GM20000 (cell line): ENCODE data around the gene TAF1B.

Experiments used
- DNase-seq: peaks from one replicate; pipeline ENCODE4 v3.0.0; 2012; ENCODE audit warnings: low spot score
- TF ChIP-seq, protein P1 (sequence below): IDR thresholded peaks from 2 replicates; pipeline ENCODE4 v1.5.1; 2012; ENCODE audit warnings: mild to moderate bottlenecking, control low read depth; ENCODE audit errors: extremely low read depth, missing control alignments

Gene TAF1B

DNA sequence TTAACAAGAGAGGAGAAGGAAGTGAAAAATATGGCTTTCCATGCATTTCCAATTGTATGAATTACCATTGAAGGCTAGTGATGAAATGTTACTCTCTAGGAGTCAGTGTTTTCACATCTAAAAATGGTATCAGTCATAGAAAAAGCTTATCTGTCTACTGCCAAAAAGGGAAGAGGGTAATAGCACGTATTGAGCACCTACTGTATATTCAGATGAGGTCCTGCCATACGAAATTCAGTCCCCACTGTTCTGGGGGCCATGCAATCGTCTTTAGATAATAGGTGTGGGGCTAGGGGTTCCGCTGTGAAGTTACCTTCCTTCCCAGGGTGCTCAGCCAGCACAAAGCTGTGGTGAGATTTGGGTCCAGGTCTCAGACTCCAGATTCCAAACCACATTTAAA, 94.0 kb downstream of the TAF1B start:
- TF ChIP-seq, protein P1, sequence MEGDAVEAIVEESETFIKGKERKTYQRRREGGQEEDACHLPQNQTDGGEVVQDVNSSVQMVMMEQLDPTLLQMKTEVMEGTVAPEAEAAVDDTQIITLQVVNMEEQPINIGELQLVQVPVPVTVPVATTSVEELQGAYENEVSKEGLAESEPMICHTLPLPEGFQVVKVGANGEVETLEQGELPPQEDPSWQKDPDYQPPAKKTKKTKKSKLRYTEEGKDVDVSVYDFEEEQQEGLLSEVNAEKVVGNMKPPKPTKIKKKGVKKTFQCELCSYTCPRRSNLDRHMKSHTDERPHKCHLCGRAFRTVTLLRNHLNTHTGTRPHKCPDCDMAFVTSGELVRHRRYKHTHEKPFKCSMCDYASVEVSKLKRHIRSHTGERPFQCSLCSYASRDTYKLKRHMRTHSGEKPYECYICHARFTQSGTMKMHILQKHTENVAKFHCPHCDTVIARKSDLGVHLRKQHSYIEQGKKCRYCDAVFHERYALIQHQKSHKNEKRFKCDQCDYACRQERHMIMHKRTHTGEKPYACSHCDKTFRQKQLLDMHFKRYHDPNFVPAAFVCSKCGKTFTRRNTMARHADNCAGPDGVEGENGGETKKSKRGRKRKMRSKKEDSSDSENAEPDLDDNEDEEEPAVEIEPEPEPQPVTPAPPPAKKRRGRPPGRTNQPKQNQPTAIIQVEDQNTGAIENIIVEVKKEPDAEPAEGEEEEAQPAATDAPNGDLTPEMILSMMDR, result no peak
- no peak for DNase-seq

DNA sequence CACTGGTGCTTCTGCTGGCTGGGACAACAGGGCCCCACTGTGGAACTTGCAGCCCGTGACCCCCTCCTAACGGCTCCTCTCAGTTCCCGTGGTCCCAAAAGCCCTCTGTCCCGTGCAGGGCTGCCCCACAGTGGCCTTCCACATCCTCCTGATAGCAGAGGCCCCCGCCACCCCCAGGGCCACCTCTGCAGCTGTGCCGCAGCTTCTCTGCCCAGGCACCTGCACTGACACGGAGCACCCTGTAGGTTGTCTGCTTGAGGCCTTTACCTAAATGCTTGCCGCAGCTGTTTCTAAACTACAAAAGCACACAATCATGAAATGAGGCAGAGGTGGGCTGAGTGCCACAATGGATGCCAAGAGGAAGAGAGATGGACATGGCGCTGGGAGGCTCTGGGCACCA, 94.7 kb downstream of the TAF1B start:
- TF ChIP-seq, protein P1, result no peak
- DNase-seq, result no peak

DNA sequence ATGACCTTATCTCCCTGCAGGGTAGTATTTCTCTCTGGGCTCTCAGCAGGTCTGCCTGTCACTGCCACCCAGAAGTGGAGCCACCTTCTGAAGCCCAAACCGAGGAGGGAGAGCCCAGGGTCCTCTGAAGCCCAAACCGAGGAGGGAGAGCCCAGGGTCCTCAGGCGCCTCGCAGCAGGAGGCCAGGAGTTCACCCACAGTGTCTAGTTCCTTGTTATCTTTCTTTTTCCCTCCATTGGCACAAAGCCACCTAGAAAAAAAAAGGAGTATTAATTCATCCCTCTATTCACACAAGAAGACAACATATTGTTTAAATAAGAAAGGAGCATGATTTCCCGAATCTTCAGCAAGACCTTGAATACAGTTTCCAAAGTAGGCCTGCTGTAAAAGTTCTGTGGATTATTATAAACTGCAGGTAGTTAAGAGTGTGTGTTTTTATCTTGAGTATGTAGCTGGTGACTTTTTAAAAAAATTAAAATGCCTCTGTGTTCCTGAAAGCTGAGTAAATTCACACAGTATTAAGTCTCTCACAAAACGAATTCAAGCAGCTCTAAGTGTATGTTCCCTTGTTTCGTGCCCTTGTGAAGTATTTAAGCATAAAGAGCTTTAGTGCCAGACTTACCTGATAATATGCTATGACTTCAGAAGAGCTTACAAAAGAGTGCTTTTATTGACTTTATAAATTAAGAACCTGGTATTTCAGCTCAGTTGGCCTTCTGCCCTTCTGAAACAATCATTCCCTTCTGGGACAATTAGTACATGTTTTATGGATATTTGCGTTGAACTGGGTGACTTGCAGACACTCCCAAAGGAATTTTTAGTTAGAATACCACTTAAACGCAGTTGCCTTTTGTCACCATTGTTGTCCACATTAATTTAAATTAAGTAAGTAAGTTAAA, 96.6 kb downstream of the TAF1B start:
- TF ChIP-seq, protein P1, result no peak
- DNase-seq, result no peak

DNA sequence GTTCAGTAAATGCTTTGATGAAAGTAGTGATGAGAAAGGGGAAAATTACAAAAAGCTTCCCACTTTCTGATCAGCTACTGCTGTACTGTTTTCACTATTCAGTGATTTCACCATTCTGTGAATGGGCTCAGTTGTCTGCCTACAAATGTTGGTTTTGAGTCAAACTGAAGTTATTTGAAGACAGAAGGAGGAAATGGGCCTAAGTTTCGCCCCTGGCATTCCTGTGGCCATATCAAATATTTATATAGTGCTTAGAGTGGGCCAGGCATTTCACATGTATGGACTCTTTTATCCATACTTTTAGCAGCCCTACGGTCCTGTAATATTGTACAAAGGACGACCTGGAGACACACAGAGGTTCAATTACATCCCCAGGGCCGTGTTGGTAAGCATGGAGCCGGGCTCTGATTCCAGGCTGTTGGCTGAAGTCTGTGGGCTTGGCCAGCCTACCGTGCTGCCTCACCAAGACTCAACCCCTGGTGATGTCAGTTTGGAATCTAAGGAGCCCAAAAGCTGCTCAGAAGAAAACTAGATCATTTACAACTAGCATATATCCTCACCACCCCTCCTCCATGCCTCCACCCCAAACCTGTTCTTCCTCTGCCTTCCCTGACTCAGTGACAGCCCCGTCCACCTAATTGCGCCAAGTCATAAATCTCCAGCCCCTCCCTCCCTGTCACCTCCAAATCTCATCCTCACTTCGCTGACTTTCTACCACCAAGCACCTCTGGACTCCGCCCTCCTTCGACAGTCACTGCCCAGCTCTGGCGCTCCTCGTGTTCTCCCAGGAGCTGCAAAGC, 98.1 kb downstream of the TAF1B start:
- TF ChIP-seq, protein P1, result no peak
- no peak for DNase-seq

DNA sequence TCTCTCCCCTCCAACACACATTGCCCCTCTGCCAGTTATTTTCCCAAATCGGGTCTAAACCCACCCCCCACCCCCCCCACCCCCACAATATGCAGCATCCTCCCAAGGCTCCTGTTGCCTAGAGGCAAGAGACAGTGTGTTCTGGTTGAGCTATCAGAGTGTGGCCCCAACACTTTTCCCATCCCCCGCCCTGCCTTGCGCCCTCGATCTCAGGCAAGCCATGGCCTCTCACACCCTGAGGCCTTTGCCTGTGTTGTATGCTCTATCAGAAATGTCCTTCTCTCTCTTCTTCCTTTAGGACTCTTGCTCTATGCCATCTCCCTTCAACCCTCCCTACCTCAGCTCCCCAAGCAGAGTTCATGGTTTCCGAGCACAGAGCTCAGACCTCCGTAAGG, 98.7 kb downstream of the TAF1B start:
- DNase-seq, result no peak
- TF ChIP-seq, protein P1, result no peak

DNA sequence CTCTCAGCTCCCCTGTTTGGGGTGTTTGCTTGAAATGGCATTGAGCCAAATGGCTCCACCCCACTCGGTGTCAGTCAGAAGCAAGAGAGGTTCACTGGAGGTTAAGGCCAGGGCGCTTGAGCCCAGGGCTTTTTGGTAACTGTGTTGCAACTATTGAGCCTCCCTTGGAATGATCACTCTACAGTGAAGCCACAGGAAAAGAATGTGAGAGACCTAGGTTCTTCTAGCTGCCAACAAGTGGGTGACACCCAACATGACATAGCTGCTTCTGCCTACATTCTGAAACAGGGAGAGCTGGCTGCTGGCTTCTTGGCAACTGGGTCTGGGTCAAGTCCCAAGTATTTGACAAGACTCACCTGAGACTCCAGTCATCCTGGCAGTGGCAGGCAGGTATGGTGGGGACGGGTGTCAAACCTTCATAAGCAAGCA, 101.1 kb downstream of the TAF1B start:
- TF ChIP-seq, protein P1, result no peak
- no peak for DNase-seq

DNA sequence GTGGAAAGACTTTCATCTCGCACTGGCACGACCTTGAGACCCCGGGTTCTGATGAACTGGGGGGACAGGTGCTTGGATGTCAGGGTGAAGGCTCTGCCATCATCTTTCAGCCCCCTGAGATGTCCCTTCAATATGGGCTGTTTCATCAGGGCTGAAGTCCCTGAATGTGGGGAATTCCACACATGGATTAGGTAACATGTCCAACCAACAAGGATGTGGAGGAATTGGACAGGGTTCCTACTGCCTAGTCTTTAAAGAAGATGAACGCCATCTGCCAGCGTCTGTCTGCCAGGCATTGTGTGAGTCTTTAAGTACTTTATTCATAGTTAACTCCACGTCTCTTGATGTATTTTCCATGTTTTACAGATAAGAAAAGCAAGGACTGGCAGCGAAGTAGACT, 102.3 kb downstream of the TAF1B start:
- no peak for DNase-seq
- TF ChIP-seq, protein P1, result no peak
